ENCODE measurements around the gene ZNF474.
A peak's percentile ranks its signal among the peaks of the same experiment; 100 is the strongest.

Gene ZNF474

GRCh38 chr5:122119205-122119604 lies 10.1 kb upstream of the ZNF474 start:
- DNase-seq = no peak

- peak in 1 of 2 experiments; percentile 61 for DNase-seq
These were observed 8.9 kb upstream of the ZNF474 start for GRCh38 chr5:122120493-122120892.

DNA sequence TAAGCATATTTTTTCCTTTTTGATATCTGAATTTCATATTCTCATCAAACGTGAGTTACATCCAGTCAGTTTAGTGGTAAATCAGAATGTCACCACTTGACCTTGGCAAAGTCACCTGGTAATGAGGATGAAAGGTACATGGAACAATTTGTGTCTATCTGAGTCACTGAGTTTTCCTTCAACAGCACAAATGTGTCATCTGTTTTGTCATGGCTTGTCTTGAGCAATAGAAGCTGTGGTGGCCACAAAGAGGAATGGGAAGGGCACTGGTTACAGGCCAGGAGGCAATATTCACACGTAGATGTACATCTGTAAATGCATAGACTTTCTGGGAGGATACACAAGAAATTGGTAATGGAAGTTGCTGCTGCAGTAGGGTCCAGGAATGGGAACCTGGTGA lies 8.4 kb upstream of the ZNF474 start:
- DNase-seq = no peak

GRCh38 chr5:122121479-122122465 lies 7.6 kb upstream of the ZNF474 start:
- peak in 1 of 2 experiments; percentile 1 for DNase-seq

- DNase-seq = no peak
These were observed 4.6 kb upstream of the ZNF474 start for GRCh38 chr5:122124766-122125165.

GRCh38 chr5:122126177-122126755 lies 3.1 kb upstream of the ZNF474 start:
- no peak for DNase-seq

DNA sequence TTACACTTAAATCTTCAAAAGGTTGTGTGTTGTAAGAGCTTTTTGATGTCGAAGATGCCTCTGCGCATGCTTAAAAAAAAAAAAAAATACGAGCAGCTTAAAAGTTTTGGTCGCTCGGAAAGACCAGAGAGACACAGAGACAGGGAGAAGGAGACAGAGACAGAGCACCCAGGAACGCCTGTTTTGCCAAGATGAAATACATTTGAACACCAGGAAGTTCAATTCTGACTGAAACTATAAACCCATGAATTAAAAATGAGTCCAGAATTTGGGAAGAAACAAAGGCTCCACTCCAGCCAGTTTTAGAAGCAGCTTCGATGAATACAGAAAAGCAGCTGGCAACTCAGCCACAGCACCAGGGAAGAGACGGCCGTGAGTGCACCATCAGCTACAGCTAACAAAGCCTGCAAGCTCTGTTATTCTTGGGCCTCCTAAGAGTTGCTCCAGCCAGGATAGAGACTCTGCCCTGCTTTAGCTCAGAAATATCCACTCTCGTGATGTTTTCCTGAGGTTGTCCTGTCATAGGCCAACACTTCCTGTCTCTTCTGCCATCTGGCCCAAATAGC lies 2.5 kb upstream of the ZNF474 start:
- no peak for DNase-seq

DNA sequence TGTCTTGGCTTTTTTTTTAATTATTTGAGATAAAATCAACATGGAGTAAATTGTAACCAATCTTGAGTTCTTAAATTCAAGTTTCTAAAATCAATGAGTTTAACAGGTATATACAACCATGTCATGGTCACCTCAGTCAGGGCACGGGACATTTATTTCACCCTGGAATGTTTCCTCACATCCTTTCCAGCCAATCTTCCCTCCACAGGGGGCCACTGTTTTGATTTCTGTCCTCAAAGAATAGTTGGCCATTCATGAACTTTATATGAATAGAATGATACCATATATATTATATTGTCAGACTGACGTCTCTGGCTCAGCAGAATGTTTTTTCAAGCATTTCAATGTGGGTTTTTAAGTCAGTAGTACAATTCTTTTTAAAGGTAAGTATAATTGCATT lies 806 bp downstream of the ZNF474 start:
- DNase-seq = no peak

DNA sequence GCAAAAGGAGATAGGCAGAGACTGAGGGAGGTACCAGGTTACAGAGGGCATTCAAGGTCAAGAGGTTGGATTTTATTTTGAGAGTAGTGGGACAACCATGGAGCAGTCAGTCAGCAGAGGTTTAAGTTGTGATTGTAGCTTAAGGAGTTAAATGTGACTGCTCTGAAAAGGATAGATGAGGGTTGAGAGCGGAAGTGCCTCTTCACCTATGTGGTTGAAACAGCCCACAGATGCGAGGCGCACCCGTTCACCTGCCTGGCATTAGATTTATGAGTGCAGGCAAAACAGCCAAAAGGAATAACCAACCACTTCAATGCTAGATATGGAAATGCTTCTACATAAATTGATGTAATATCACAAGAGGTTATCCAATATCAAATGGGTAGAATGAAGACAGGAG lies 8.4 kb downstream of the ZNF474 start:
- DNase-seq = peak in 1 of 2 experiments; percentile 4

DNA sequence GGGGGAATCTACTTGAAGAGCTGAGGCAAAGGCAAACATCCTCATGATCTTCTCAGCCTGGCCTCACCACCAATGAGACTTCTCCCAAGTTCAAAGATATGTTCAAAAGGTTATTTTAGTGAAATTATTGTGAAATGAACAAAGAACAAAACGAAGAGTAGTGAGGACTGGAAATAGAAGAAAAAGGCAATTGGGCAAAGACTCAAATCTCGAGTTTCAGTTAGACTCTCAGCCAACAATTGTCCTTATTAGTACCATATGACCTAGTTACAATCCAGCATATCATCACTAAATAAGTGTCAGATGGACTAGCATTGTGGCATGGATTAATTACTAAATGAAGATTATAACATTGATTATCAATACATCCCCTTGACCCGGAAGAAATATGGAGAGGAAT lies 9.0 kb downstream of the ZNF474 start:
- no peak for DNase-seq

GRCh38 chr5:122140900-122141299 lies 11.6 kb downstream of the ZNF474 start:
- DNase-seq = no peak

DNA sequence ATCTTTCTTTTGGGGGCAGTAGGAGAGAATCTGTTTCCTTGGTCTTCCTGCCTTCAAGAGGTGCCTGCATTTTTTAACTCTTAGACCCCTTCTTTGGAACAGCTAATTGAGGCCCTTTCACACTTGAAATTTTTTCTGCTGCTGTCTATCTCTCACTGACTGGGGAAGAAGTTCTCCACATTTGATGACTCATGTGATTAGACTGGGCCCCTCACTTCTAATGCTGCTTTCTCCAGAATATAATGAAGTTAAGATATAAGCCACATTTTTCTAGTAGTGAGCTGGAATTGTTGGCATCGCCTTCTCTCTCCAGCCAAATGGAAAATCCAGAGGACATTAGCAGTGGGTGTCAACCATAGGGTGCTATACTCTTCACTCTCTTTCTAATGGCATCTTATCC lies 12.4 kb downstream of the ZNF474 start:
- no peak for DNase-seq

DNA sequence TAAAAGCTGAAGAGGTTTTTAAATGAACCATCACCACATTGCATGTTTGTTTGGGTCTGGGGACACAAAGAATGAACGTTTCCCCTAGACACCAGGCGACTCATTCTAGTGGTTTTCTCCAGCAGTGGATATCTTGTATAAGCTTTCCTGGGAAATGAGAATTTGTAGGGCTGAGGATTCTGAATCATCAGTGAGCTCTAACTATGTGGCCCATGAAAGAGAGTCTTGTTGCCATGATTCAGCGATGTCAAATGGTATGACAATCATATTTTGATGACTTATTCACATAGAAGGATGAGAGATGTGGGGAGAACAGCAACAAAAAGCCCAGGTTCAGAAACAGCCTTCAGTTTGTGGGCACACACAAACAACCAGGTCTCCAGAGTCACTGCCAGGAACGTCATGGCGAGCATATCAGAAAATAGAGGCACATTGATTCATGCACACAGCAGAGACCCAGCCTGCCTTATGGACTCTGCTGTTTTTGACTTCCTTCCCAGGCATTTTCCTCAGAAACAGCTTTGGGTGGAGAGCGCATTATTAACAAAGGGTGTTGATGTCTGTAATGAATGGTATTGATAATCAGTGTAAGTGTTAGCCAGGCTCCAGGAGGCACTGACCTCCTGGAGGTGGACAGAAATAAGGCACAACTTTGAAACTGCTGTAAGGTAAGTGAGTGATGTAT lies 13.3 kb downstream of the ZNF474 start:
- DNase-seq = no peak

- no peak for DNase-seq
These were observed 14.9 kb downstream of the ZNF474 start for GRCh38 chr5:122144236-122144635.

DNA sequence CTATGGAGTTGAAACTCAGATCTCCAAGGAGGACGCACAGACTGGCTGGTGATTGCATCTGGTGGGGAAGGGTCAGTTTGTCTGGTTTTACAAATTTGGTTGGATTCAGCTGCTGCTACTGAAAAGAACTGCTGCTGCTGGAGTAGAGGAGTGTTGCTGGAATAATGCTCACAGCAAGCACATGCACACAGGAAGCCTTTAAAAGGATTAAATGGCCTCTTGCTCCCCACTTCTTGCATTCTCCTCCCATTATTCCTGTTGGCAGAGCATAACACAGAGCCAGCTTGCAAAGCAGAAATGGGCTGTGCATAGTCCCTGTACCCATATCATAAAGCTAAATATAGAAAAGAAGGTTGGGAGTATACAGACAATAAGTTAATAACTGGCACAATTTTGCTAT lies 16.6 kb downstream of the ZNF474 start:
- no peak for DNase-seq

GRCh38 chr5:122149321-122150090 lies 20.2 kb downstream of the ZNF474 start:
- DNase-seq = no peak

- DNase-seq = no peak
These were observed 20.9 kb downstream of the ZNF474 start for GRCh38 chr5:122150215-122150614.

DNA sequence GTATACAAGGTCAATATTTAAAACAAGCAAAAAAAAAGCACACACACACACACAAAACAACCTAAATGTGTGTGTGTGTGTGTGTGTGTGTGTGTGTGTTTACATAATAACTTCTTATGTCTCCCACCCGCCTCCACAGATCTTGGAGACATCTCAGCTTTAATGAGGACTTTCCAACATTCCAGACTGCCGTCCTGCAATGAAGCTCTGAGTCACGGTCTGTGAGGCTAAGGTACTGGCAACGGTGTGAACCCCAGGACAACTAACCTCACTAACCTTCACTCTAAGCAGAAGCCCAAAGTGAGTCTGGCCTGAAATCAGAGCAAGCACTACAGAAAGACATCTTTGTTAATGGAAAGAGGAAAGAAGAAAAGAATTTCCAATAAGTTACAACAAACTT lies 22.3 kb downstream of the ZNF474 start:
- DNase-seq = no peak

DNA sequence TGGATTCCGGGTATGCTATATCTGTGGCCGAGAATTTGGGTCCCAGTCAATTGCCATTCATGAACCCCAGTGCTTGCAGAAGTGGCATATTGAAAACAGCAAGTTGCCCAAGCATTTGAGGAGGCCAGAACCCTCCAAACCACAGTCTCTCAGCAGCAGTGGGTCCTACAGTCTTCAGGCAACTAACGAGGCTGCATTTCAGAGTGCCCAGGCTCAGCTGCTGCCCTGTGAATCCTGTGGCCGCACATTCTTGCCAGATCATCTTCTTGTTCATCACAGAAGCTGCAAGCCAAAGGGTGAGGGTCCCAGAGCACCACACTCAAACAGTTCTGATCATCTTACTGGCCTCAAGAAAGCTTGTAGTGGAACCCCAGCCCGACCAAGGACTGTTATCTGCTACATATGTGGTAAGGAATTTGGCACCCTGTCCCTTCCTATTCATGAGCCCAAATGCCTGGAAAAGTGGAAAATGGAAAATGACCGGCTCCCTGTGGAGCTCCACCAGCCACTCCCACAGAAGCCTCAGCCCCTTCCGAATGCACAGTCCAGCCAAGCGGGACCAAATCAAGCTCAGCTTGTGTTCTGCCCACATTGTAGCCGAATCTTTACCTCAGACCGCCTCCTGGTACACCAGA lies 23.0 kb downstream of the ZNF474 start:
- DNase-seq = no peak

DNA sequence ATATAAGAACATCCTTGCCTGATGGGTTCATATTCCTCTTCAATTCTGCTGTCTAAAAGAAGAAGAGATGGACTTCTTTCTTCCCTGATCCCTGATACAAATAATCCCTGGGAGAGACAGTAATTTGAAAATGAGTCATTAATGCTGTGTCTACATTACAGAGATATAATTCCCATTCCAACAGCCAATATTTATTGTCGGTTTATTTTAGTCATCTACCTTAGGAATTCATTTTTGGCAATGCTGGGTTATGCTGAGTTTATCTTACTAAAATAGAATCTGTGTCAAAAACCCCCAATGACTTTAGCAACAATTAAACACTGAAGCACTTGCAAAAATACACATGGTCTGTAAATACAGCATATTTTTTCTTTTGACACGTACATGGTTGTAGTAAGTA lies 23.9 kb downstream of the ZNF474 start:
- DNase-seq = no peak

DNA sequence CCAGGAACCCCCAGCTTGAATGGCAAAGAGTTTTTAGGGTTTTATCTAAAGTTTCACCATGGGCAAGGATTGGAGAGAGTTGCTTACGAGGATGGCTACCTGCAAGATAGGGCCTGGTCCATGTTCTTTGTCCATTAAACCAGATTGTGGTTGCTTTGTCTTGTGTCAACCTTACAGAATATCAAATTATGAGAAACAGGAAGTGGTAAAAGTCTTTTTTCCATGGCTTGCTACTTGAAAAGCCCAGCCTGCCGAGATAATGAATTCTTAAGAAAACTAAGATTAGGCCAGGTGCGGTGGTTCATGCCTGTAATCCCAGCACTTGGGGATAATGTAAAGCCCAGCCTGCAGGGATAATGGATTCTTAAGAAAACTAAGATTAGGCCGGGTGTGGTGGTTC lies 24.4 kb downstream of the ZNF474 start:
- DNase-seq = no peak

DNA sequence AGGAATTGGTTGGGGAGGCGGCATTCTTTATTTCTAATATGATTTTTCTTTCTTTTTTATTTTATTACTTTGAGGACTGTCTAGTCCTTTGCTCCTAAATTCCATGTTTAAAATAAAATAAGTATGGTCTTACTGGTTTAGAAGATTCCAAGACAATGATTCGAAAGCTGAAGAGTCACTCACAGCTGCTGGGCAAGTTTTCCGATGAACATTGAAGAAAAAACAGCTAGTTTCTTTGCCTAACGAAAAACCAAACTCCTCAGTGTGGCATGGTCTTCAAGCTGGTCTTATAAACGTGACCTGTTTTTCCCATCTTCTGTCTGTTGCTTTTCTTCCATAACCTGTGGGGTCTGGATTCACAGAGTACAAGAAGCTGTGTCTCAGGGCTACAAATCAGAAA lies 25.1 kb downstream of the ZNF474 start:
- no peak for DNase-seq

Measured in NCI-H526 (cell line).